Left lung (tissue), 10 donors: ENCODE measurements around the gene CDC42EP2. TPM values are rescaled to one million over a fixed set of nuclear protein-coding genes. Genes with fewer than 3 reads are reported as not detected.
A peak's percentile ranks its signal among the peaks of the same experiment; 100 is the strongest.

ENCODE experiments used
- ATAC-seq: fragments of 200-7000 bp; cut with Tn5 transposase; one replicate; pipeline ENCODE4 v1.9.1; 2020; ENCODE audit warnings: moderate library complexity
- DNase-seq, 4 donors: peaks; one replicate each; pipeline ENCODE4 v3.0.0-alpha.2; 2013 to 2020
- H3K27ac ChIP-seq, 2 donors: fragments of 200-600 bp; sonication (generic) in 1 of 2; one replicate each; pipeline versions ENCODE4 v1.5.0 to v1.8.0; 2020 to 2021
- H3K27me3 ChIP-seq, 2 donors: fragments of 200-600 bp; sonication (generic) in 1 of 2; one replicate each; pipeline versions ENCODE4 v1.5.0 to v1.8.0; 2020 to 2021
- H3K36me3 ChIP-seq, 2 donors: fragments of 200-600 bp; sonication (generic) in 1 of 2; one replicate each; pipeline versions ENCODE4 v1.5.0 to v1.8.0; 2020 to 2021
- H3K4me1 ChIP-seq, 2 donors: fragments of 200-600 bp; one replicate each; pipeline ENCODE4 v1.8.0; 2021
- H3K4me3 ChIP-seq, 2 donors: fragments of 200-600 bp; sonication (generic) in 1 of 2; one replicate each; pipeline versions ENCODE4 v1.5.0 to v1.8.0; 2020 to 2021; ENCODE audit warnings: mild to moderate bottlenecking in 1 of 2
- H3K9me3 ChIP-seq, 2 donors: fragments of 200-600 bp; sonication (generic) in 1 of 2; one replicate each; pipeline versions ENCODE4 v1.5.0 to v1.8.0; 2020 to 2021
- intact Hi-C, 2 donors: fragments of 100-400 bp; cut with DNase I; formaldehyde crosslinking; loops; one replicate each; pipeline versions ENCODE4 v1.11.2 to v1.14.2; 2022
- polyA plus RNA-seq, 6 donors: library from polyadenylated mRNA; unstranded; fragments of 120-200 nt; gene quantifications; one replicate each; pipeline ENCODE4 v1.2.1, GENCODE V29; 2013; ENCODE audit not compliant: insufficient read length in 6 of 6
- total RNA-seq, 2 donors: library from RNA; stranded (reverse); fragmentation: NEBNext Ultra II Directional; extraction: Animal tissue kit (Norgen Biotek cat#: 25700); gene quantifications; one replicate each; pipeline ENCODE4 v1.2.1, GENCODE V29; 2021
- TF ChIP-seq, protein P1 (sequence below), 2 donors: fragments of 200-600 bp; sonication (generic) in 1 of 2; IDR thresholded peaks; one replicate each; pipeline versions ENCODE4 v1.5.0 to v1.8.0; 2021; ENCODE audit warnings: antibody characterized with exemption in 2 of 2
- donor health status: DM: no; HTN: yes; CAD: no.
- donor health status: DM: no; HTN: no; CAD: no.

The CDC42EP2 gene
- total and polyA plus RNA-seq, 8 donors = 4.6 to 18.5 (median 9.2) TPM

GRCh38 chr11:65291613-65292012, 23.1 kb upstream of the CDC42EP2 start:
- peak overlapping the region; percentile 6 to 7 for H3K4me3 ChIP-seq
- no peak for DNase-seq
- TF ChIP-seq, protein P1, sequence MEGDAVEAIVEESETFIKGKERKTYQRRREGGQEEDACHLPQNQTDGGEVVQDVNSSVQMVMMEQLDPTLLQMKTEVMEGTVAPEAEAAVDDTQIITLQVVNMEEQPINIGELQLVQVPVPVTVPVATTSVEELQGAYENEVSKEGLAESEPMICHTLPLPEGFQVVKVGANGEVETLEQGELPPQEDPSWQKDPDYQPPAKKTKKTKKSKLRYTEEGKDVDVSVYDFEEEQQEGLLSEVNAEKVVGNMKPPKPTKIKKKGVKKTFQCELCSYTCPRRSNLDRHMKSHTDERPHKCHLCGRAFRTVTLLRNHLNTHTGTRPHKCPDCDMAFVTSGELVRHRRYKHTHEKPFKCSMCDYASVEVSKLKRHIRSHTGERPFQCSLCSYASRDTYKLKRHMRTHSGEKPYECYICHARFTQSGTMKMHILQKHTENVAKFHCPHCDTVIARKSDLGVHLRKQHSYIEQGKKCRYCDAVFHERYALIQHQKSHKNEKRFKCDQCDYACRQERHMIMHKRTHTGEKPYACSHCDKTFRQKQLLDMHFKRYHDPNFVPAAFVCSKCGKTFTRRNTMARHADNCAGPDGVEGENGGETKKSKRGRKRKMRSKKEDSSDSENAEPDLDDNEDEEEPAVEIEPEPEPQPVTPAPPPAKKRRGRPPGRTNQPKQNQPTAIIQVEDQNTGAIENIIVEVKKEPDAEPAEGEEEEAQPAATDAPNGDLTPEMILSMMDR (IDR thresholded peaks at IDR 0.05) = no peak
- peak; percentile 79 for ATAC-seq
- peaks cover 0 to 44% of the 10 kb centered on the region in 2 donors for H3K36me3 ChIP-seq
- H3K4me1 ChIP-seq = peaks cover 29 to 56% of the 10 kb centered on the region in 2 donors
- no peaks in the 10 kb centered on the region for H3K9me3 ChIP-seq
- H3K27ac ChIP-seq = peak overlapping the region; percentile 89 to 97
- H3K27me3 ChIP-seq = no peaks in the 10 kb centered on the region
- intact Hi-C loops = no loop called here

DNA sequence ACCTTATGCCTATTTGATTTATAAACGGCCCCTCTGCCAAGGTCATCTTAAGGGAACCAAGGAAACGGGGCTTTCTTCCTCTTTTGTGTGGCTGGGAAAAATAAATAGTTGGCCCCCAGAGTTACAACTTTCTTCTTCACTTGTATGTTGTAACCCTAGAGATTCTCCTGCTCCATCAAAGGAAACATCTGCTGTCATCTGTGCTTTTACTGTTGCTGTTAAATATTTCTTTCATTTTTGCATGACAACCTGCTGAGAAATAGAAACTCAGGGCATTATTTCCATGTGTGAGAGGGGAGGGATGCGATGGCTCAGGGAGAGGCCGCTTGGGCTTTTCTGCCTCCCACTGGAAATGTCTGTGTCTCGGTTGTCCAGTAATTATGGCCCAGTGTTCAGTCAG, 21.8 kb upstream of the CDC42EP2 start:
- no peaks in the 10 kb centered on the region for H3K27me3 ChIP-seq
- peak overlapping the region; percentile 89 to 97 for H3K27ac ChIP-seq
- no peaks in the 10 kb centered on the region for H3K9me3 ChIP-seq
- TF ChIP-seq, protein P1 (IDR thresholded peaks at IDR 0.05) = no peak
- intact Hi-C loops = no loop called here
- no peak for DNase-seq
- H3K4me1 ChIP-seq = peaks cover 29 to 56% of the 10 kb centered on the region in 2 donors
- H3K4me3 ChIP-seq = no peak overlapping the region
- peaks cover 0 to 40% of the 10 kb centered on the region in 2 donors for H3K36me3 ChIP-seq
- ATAC-seq = no peak

- H3K27me3 ChIP-seq = no peaks in the 10 kb centered on the region
- no peak for ATAC-seq
- no peak overlapping the region for H3K4me3 ChIP-seq
- TF ChIP-seq, protein P1 (IDR thresholded peaks at IDR 0.05) = no peak
- intact Hi-C loops = no loop called here
- H3K9me3 ChIP-seq = no peaks in the 10 kb centered on the region
- DNase-seq = peak in 1 of 4 donors; percentile 81
- H3K4me1 ChIP-seq = peaks cover 36 to 56% of the 10 kb centered on the region in 2 donors
- H3K36me3 ChIP-seq = peaks cover 0 to 46% of the 10 kb centered on the region in 2 donors
- H3K27ac ChIP-seq = peak overlapping the region in 1 of 2 donors; percentile 31
Measured at GRCh38 chr11:65293909-65294381, 20.7 kb upstream of the CDC42EP2 start.

GRCh38 chr11:65295001-65295400, 19.7 kb upstream of the CDC42EP2 start:
- Histone ChIP-seq H3K27me3 (no peaks in the 10 kb centered on the region), H3K36me3 (peaks cover 0 to 50% of the 10 kb centered on the region in 2 donors), H3K9me3 (no peaks in the 10 kb centered on the region), H3K4me3 (no peak overlapping the region), H3K27ac (no peak overlapping the region), H3K4me1 (peaks cover 33 to 45% of the 10 kb centered on the region in 2 donors)
- intact Hi-C loops = no loop called here
- TF ChIP-seq, protein P1 (IDR thresholded peaks at IDR 0.05) = no peak
- DNase-seq (no peak), ATAC-seq (no peak)

- no peak for DNase-seq
- TF ChIP-seq, protein P1 (IDR thresholded peaks at IDR 0.05) = no peak
- H3K27ac ChIP-seq = no peak overlapping the region
- H3K4me1 ChIP-seq = peaks cover 25 to 38% of the 10 kb centered on the region in 2 donors
- H3K4me3 ChIP-seq = no peak overlapping the region
- intact Hi-C loops = no loop called here
- no peaks in the 10 kb centered on the region for H3K27me3 ChIP-seq
- peaks cover 0 to 50% of the 10 kb centered on the region in 2 donors for H3K36me3 ChIP-seq
- ATAC-seq = no peak
- no peaks in the 10 kb centered on the region for H3K9me3 ChIP-seq
Measured at GRCh38 chr11:65295571-65296341, 18.9 kb upstream of the CDC42EP2 start.
